Mammary epithelial cell (primary cell): ENCODE results near the gene CHN2.

Experiments
- EZH2 ChIP-seq: IDR thresholded peaks from 2 replicates; pipeline ENCODE4 v1.6.1; 2012; ENCODE audit warnings: low read length, inconsistent platforms, borderline replicate concordance
- TF ChIP-seq, protein P1 (sequence below), 2 donors: IDR thresholded peaks in 1 of 2; conservative IDR thresholded peaks in 1 of 2; 2 replicates each; pipeline ENCODE4 v1.5.1; 2011 to 2012; ENCODE audit warnings: inconsistent platforms in 2 of 2, low read length in 2 of 2, mild to moderate bottlenecking in 2 of 2, control low read depth in 1 of 2, low read depth in 1 of 2; ENCODE audit not compliant: insufficient read depth in 1 of 2; ENCODE audit errors: extremely low read depth in 1 of 2

- TF ChIP-seq, protein P1, sequence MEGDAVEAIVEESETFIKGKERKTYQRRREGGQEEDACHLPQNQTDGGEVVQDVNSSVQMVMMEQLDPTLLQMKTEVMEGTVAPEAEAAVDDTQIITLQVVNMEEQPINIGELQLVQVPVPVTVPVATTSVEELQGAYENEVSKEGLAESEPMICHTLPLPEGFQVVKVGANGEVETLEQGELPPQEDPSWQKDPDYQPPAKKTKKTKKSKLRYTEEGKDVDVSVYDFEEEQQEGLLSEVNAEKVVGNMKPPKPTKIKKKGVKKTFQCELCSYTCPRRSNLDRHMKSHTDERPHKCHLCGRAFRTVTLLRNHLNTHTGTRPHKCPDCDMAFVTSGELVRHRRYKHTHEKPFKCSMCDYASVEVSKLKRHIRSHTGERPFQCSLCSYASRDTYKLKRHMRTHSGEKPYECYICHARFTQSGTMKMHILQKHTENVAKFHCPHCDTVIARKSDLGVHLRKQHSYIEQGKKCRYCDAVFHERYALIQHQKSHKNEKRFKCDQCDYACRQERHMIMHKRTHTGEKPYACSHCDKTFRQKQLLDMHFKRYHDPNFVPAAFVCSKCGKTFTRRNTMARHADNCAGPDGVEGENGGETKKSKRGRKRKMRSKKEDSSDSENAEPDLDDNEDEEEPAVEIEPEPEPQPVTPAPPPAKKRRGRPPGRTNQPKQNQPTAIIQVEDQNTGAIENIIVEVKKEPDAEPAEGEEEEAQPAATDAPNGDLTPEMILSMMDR (conservative IDR thresholded peaks at IDR 0.05 in 1 of 2, IDR thresholded peaks at IDR 0.05 in 1 of 2; ENCODE audit: extremely low read depth in 1 of 2, insufficient read depth in 1 of 2, low read depth in 1 of 2, low read length in 2 of 2) = no peak
- no peak for TF ChIP-seq EZH2
Observed at GRCh38 chr7:29471444-29472138, 277.0 kb downstream of the CHN2 start.
